Hepatocyte (in vitro differentiated cells): Measurements from ENCODE around the gene SPRR5.

Experiments
- EZH2 ChIP-seq: fragments of 200-600 bp; sonication (generic); IDR thresholded peaks from 2 replicates; pipeline ENCODE4 v1.6.1; 2016; ENCODE audit warnings: antibody characterized with exemption, mild to moderate bottlenecking, borderline replicate concordance
- EZH2phosphoT487 ChIP-seq: fragments of 200-600 bp; sonication (generic); IDR thresholded peaks from one replicate; pipeline ENCODE4 v1.6.1; 2018; ENCODE audit warnings: antibody characterized with exemption, mild to moderate bottlenecking, low read depth, moderate library complexity; ENCODE audit not compliant: unreplicated experiment, severe bottlenecking
- TF ChIP-seq, protein P1 (sequence below): fragments of 200-600 bp; sonication (generic); IDR thresholded peaks from 2 replicates; pipeline ENCODE4 v1.5.1; 2016; ENCODE audit warnings: antibody characterized with exemption, mild to moderate bottlenecking; ENCODE audit not compliant: poor library complexity

DNA sequence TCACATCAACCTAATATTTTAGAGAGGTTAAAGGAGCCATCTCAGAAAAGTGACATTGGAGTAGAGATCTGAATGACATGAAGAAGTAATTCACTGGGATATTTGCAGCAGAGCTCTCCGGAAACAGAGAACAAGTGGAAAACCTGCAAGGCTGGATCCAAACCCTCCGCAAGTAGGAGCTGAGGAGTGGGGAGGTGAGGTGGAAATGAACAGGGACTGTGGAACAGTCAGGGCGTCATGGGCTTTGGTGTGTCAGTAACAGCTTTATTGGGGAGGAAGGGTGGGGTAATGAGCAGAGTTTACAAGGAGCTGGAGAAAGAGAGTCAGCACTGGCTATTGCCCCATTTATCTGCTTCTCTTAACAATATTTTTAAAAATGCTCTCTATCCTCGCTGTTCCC is 48.0 kb upstream of the SPRR5 start:
- TF ChIP-seq, protein P1, sequence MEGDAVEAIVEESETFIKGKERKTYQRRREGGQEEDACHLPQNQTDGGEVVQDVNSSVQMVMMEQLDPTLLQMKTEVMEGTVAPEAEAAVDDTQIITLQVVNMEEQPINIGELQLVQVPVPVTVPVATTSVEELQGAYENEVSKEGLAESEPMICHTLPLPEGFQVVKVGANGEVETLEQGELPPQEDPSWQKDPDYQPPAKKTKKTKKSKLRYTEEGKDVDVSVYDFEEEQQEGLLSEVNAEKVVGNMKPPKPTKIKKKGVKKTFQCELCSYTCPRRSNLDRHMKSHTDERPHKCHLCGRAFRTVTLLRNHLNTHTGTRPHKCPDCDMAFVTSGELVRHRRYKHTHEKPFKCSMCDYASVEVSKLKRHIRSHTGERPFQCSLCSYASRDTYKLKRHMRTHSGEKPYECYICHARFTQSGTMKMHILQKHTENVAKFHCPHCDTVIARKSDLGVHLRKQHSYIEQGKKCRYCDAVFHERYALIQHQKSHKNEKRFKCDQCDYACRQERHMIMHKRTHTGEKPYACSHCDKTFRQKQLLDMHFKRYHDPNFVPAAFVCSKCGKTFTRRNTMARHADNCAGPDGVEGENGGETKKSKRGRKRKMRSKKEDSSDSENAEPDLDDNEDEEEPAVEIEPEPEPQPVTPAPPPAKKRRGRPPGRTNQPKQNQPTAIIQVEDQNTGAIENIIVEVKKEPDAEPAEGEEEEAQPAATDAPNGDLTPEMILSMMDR, result no peak
- no peak for TF ChIP-seq EZH2
- TF ChIP-seq EZH2phosphoT487, result no peak
